ENCODE measurements around the gene F2R.

DNA sequence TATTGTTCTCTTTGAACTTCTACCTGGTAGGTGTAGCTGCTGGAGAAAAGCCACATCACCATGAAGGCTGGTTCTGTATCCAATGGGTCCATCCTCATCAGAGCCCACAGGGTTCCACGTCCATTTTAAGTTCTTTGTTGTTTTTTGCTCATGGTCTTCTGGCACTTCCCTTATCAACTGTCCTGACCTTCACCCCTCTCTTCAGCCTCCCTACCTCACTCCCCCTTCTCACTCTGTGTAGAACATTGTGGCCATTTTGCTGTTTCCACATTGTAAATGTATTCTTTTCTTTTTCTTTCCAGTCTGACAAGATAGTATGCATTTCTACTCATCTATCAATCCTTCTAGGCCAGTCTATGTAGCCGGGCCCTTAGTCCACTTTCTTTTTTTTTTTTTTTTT, 48.4 kb upstream of the F2R start:
- no peak for TF ChIP-seq CTCF (IDR thresholded peaks at IDR 0.05)
- no peak for TF ChIP-seq POLR2A (IDR thresholded peaks at IDR 0.05)
- TF ChIP-seq POLR2AphosphoS5 (IDR thresholded peaks at IDR 0.05), result no peak
- TF ChIP-seq EP300 (IDR thresholded peaks at IDR 0.05; ENCODE audit: low read depth), result no peak

Data from transverse colon (tissue), 4 donors.